Bronchus fibroblast of lung (primary cell): ENCODE measurements around the gene MAGI1. TPM values are rescaled to one million over a fixed set of nuclear protein-coding genes. Genes with fewer than 3 reads are reported as not detected.

ENCODE experiments used
- total RNA-seq: library from RNA; depleted of rRNA; stranded (reverse); fragments of >200 nt; gene quantifications from 2 replicates; pipeline ENCODE4 v1.2.3, GENCODE V29; 2015

Gene MAGI1
- total RNA-seq, result 6.4 and 7.3 TPM in 2 replicates

DNA sequence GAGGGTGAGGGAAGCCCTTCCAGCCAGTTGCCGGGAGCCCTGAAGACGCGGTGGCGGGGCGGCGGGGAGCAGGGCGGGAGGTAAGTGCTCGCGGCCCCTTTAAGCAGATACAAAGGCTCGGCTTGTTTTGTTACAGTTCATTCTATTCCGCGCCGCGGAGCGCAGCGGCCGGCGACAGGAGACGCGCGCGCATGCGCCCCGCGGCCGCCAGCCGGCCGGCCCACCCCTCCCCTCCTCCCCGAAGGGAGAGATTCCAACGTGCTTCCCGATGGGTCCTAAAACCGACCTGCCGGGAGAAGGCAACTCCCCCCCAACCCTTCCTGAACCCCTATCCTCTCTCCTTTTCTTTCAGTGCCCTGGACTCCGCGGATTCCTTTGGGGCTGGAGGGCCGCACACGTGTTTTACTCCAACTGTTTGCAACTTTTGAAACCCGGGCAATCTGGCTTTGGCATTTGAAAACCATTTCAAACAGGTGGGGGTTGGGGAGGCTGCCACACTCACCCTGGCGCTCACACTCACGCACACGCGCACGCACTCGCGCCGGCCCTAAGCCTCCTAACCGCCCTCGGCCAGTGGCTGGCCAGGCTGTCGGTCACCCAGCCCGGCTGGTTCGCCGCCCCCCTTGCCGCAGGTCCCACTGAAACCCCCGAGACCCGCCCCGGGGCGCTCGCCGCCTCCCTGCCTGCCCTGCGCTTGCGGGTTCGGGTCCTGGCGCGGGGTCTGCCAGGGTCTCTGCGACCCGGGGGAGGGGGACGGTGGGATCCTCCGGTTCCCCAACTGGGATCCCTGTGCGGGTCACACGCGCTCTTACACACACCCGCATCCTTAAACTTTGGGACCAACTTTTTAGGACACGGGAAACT is at the start of gene MAGI1:
TSS of gene MAGI1 (minus strand) at position 193 of the 864 bp plus-strand sequence. CDS start 610 bp downstream, outside the sequence.

Other genes with a start within 250 kb of the MAGI1 start
- 15.6 and 17.4 TPM in 2 replicates for gene SLC25A26, start 182.1 kb upstream of the MAGI1 start, total RNA-seq